ENCODE data around the gene LHX3. TPM values are rescaled to one million over a fixed set of nuclear protein-coding genes. Genes with fewer than 3 reads are reported as not detected.

Gene LHX3
- polyA plus RNA-seq, 3 donors: not detected

DNA sequence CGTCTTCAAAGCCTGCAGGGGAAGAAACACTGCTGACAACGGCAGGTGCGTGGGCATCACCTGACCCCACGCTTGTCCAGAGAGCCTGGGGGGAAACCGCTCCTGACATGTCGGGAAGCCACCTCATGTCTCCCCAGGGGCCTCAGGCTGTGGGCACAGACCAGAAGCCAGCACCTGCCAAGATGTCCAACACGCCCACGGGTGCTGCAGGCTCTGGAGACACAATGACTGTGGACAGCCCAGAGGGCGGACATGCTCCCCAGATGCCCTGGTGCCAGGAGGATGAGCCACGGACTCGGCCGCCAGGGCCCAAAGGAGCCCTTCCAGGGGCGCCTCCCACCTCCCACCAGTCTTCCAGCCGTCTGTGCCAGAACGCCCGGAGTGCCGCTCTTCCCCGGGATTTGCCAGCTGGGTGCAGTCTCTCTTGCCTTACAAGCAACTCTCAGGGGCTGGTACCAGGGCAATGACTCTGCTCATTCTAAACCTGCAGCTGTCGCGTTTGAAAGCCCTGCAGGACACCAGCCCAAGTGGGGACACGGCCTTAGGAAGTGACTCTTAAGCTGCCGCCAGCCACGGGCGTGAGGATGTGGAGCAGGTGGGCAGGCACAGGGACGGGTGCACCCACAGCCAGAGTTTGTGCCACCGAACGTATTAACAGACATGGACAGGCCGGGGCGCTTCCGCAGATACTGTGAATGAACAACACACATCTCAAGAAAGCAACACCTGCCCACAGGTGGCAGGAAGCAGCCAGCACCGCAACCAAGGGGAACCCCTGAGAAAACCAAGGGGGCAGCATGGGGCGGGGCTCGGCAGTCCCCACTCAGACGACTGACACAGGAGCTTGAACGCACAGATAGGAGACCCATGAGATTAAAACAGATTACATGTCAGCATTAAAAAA, 6.8 kb upstream of the LHX3 start:
- no peak for DNase-seq (ENCODE audit: extremely low read depth in 1 of 11, low read depth in 9 of 11, low spot score in 4 of 11)

GRCh38 chr9:136211006-136211405, 6.1 kb upstream of the LHX3 start:
- no peak for DNase-seq (ENCODE audit: extremely low read depth in 1 of 11, low read depth in 9 of 11, low spot score in 4 of 11)

DNA sequence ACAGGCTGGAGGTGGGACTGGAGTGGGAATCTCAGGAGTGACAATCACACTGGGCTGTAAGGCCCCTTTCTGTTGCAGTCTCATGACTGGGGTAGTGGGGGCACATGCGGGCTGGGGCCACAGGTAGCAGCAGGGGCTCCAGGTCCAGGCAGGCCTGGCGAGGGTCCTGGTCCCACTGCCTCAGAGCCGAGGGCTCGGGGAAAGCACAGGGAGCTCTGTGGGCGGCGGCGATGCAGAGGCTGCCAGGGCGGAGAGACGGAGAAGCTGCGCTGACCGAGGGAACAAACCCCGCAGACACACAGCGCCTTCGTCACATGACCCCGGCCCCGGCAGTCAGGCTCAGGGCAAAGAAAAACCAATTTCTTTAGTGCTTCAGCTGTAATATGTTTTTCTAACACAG, 5.3 kb upstream of the LHX3 start:
- DNase-seq (ENCODE audit: extremely low read depth in 1 of 11, low read depth in 9 of 11, low spot score in 4 of 11): no peak

DNA sequence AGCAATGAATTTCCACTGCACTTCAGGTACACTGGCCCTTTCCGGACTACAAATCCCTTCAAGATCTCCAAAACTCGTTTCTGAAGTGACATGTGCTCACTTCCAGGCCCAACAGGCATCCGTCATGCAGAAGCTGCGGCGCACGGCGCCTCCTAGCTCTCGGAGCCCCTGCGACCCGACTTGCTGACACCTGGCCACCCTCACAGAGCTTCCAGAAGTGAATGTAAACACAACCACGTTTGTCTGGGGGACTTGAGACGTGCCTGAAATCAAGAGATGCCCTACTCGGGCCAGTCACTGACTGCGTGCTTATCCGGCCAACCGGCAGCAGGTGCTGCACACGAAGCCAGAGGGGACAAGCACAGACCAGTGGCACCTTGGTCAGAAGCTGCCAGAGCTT, 4.9 kb upstream of the LHX3 start:
- DNase-seq (ENCODE audit: extremely low read depth in 1 of 11, low read depth in 9 of 11, low spot score in 4 of 11): no peak

DNA sequence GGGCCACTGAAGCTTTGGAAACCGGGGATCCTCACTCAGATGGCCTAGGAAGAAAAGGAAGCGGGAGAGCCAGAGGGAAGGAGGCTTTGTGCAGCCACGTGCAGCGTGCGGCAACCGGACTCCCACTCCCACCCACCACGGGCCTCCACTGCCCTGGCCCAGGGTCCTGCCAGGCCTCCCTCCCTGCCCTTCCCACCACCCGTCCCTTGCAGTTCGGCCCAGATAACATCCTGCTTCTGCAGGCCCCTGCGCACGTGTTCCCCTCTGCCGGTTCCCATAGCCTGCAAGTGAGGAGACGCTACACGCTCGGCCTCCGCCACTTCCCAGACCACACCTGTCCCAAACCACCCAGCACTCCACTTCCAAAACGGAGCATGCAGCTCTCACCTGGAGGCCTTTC, 4.3 kb upstream of the LHX3 start:
- DNase-seq (ENCODE audit: extremely low read depth in 1 of 11, low read depth in 9 of 11, low spot score in 4 of 11): no peak

DNA sequence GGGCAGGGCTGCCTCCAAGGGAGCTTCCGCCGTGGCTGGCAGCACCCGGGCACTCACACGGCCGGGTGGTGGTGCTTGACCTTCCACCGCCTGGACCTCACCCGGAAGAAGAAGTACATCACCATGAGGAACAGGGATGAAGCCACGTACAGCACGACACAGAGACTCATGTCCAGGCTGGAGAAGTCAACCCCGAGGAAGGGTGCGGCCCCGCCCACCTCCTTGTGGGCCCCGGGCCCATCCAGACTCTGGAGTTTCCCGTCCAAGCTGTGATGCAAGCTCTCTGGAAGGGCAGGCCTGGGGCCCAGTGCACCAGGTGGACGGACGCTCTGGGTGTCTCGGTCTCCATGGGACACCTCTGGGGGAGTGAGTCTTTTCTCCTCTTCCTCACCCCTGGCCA, 3.7 kb upstream of the LHX3 start:
- no peak for DNase-seq (ENCODE audit: extremely low read depth in 1 of 11, low read depth in 9 of 11, low spot score in 4 of 11)

DNA sequence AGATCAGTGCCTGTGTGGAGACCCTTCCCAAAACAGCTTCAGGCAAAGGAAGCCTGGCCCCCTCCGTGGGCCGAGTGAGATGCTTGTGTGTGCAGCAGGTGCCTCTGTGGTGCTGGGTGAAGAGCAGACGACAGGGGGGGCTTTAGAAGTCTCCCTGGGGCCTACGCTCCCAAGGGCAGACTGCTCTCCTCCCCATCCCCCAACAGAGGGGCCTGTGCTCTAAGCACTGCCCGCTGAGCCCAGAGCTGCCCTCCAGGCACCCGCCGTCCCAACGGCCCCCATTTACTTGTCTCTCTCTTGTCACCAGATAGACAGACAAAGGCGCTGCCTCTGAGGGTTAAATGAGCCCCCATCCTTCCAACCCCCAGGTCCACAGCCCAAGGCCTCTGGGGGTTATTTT, 2.7 kb upstream of the LHX3 start:
- no peak for DNase-seq (ENCODE audit: extremely low read depth in 1 of 11, low read depth in 9 of 11, low spot score in 4 of 11)

GRCh38 chr9:136206602-136207275, 1.8 kb upstream of the LHX3 start:
- DNase-seq (ENCODE audit: extremely low read depth in 1 of 11, low read depth in 9 of 11, low spot score in 4 of 11): no peak

- DNase-seq (ENCODE audit: extremely low read depth in 1 of 11, low read depth in 9 of 11, low spot score in 4 of 11): no peak
Measured at GRCh38 chr9:136205707-136205992, 722 bp upstream of the LHX3 start.

DNA sequence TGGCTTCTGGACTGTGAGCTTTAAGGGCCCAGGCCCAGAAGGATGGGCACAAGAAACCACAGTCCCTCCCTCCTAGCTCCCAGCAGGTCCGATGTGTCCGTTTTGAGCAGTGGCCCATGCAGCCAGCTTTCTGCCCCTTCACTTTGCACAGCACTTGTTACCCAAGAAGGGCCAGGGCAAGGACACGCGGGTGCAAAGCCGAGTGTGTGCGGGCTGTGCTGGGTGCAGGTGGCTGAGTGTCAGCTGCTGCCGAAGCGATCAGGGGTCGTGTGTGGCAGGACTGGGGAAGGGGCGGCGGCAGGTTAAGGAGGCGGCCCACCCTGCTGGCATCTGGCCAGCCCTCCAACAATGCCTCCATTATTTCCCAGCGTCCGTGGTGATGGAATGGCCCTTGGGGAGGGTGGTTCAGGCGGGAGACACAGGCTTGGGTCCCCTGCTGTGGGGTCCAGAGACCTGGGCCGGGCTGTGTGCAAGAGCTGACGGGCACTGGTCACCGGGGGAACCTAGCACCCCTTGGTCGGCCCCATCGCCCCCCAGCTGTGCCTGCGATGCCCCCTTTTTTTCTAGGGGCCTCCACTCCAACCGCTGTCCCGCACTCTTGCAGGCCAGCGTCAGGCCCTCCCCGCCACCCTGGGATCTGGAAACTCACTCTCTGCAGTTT, 653 bp downstream of the LHX3 start:
- no peak for DNase-seq (ENCODE audit: extremely low read depth in 1 of 11, low read depth in 9 of 11, low spot score in 4 of 11)

DNA sequence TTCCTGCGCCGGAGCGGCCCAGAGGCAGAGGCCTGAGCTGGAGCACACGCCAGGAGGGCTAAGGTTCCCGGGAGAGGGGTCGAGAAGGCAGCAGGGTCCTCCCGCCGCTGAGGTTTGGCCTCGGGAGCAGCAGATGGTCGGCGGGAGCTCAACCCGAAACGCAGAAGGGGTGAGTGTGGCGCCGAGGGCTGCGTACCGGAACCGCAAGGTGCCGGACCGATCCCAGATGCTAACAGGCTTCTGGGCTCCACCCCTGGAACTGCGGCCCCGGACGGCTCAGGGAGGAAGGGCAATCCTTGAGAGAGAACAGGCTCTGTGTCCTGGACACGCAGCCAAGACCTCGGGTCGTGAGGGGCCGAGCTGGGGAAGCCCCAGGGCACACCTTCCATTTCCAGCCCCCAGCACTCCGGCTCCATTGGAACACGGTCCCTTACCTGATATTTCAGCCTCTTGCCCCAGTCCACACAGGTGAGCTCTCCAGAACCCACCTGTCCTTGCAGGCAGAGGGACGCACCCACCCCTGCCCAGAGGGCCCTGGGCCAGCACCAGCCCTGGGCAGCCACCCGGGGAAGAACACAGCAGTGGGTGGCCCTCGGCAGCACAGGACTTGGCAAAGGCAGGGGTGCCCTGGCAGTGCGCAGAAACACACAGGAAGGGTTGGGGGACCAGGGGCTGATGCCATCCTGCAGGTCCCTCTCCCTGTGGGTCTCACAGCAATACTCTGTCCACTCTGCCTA, 1.4 kb downstream of the LHX3 start:
- no peak for DNase-seq (ENCODE audit: extremely low read depth in 1 of 11, low read depth in 9 of 11, low spot score in 4 of 11)

- DNase-seq (ENCODE audit: extremely low read depth in 1 of 11, low read depth in 9 of 11, low spot score in 4 of 11): no peak
Measured at GRCh38 chr9:136202454-136203407, 2.2 kb downstream of the LHX3 start.

GRCh38 chr9:136201609-136202453, 3.1 kb downstream of the LHX3 start:
- DNase-seq (ENCODE audit: extremely low read depth in 1 of 11, low read depth in 9 of 11, low spot score in 4 of 11): peak in 8 of 11 donors; percentile 24 to 55 (median 43)

DNA sequence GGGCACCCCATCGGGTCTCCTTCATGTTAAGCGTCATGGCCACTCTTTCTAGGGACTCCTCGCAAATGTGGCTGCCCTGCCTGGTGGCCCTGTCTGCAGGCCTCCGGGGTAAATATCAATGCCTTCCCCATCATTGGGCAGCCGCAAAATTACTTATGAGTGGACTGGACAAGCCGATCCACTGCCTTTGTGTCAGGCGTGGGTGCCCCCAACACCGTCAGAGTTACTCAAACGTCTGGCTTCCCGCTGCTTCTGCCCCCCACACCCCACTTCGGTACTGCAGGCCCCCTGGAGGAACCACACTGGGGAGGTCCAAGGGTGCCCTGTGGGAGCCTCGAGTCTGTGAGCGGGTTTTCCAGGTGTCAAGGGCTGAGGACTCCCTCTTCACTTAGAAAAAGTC, 3.8 kb downstream of the LHX3 start:
- no peak for DNase-seq (ENCODE audit: extremely low read depth in 1 of 11, low read depth in 9 of 11, low spot score in 4 of 11)

- no peak for DNase-seq (ENCODE audit: extremely low read depth in 1 of 11, low read depth in 9 of 11, low spot score in 4 of 11)
Measured at GRCh38 chr9:136200424-136200823, 4.5 kb downstream of the LHX3 start.

DNA sequence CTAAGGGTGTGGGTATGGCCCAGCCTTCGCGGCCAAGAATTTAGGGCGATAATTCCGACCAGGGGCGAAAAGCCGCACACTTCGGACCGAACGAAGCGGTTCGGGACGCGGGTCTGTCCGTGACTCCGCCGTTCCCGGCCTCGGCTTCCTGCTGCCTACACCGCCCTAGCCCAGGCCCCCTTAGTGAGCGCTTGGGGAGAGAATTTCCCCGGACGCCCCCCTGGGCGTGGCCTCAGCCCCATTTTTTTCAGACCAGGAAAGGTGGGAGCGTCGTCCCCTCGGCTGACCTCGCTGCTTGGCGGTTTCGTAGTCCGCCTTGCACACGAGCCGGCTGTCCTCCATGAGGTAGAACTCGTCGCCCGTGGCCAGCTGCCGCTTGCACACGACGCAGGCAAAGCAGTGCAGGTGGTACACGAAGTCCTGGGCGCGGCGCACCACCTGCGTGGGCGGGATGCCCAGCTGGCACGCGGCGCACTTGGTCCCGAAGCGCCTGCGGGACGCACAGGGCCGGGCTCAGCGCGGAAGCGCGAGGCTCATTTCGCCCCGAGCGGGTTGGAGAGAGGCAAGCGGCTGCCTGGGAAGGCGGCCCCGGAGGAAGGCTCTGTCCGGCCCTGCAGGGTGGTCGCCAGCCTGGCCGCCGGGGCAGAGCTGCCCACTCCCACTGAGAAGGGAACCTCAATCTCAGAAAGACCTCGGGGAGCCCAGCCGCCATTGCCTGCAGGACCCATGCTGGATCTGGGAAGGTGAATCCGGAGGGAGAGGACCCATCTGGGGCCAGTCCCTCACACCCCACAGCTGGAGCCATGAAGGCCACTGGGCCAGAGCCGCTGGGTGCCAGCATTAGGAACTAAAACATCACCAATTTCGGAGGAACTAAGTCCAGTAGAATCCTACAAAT, 5.3 kb downstream of the LHX3 start:
- no peak for DNase-seq (ENCODE audit: extremely low read depth in 1 of 11, low read depth in 9 of 11, low spot score in 4 of 11)

DNA sequence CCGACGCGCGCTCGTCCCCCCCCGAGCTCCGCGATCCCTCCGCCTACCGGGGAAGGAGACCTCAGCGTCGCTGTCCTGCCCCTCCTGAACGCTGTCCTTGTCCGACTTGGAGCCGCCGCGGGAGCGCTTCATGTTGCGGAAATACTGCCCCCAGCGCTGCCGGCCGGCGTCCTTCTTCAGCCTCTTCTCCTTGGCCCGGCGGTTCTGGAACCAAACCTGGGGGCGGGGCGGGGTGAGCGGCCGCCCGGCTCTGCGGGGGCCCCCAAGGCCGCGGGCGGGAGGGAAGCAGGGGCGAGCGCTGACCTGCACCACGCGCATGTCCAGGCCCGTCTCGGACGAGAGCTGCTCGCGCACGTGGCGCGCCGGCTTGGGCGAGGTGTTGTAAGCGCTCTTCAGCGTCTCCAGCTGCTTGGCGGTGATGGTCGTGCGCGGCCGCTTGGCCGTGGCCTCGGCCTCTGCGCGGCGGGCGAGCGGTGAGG, 6.3 kb downstream of the LHX3 start:
- no peak for DNase-seq (ENCODE audit: extremely low read depth in 1 of 11, low read depth in 9 of 11, low spot score in 4 of 11)

Data from renal cortex interstitium (tissue), 11 donors.